ENCODE results near the gene UROC1.

- TF ChIP-seq CTCF (IDR thresholded peaks at IDR 0.05): no peak
- no peak for TF ChIP-seq POLR2A (IDR thresholded peaks at IDR 0.05)
Observed at GRCh38 chr3:126509597-126510307, 7.8 kb downstream of the UROC1 start.

Data from body of pancreas (tissue), 4 donors.